Uterus (tissue), 4 donors: ENCODE measurements around the gene ASTN2. TPM values are rescaled to one million over a fixed set of nuclear protein-coding genes. Genes with fewer than 3 reads are reported as not detected.

Experiments used
- DNase-seq, 2 donors: peaks; one replicate each; pipeline ENCODE4 v3.0.0-alpha.2; 2019 to 2020
- H3K27ac ChIP-seq, 2 donors: fragments of 200-600 bp; sonication (generic); 1 replicate in 1 of 2; 2 replicates in 1 of 2; pipeline ENCODE4 v1.5.1; 2016 to 2018
- H3K27me3 ChIP-seq, 2 donors: fragments of 200-600 bp; sonication (generic); one replicate each; pipeline ENCODE4 v1.5.1; 2018 to 2019; ENCODE audit warnings: control low read depth in 1 of 2
- H3K36me3 ChIP-seq, 2 donors: fragments of 200-600 bp; sonication (generic); one replicate each; pipeline ENCODE4 v1.5.1; 2019; ENCODE audit warnings: control low read depth in 1 of 2
- H3K4me1 ChIP-seq, 2 donors: fragments of 200-600 bp; sonication (generic); one replicate each; pipeline ENCODE4 v1.5.1; 2018 to 2019; ENCODE audit warnings: control low read depth in 1 of 2
- H3K4me3 ChIP-seq, 2 donors: fragments of 200-600 bp; sonication (generic); 1 replicate in 1 of 2; 2 replicates in 1 of 2; pipeline ENCODE4 v1.5.1; 2018 to 2019; ENCODE audit warnings: mild to moderate bottlenecking in 1 of 2
- H3K9me3 ChIP-seq, 2 donors: fragments of 200-600 bp; sonication (generic); one replicate each; pipeline ENCODE4 v1.5.1; 2019; ENCODE audit warnings: control low read depth in 1 of 2
- POLR2A ChIP-seq, 2 donors: fragments of 450-650 bp; IDR thresholded peaks; one replicate each; pipeline ENCODE4 v1.6.1; 2016; ENCODE audit warnings: antibody characterized with exemption in 2 of 2, mild to moderate bottlenecking in 1 of 2, moderate library complexity in 1 of 2
- intact Hi-C: fragments of 100-400 bp; cut with DNase I; formaldehyde crosslinking; loops from one replicate; pipeline ENCODE4 v1.15.1; 2023; ENCODE audit warnings: low total_unique reads
- total RNA-seq, 4 donors: library from RNA; depleted of rRNA in 3 of 4; stranded (reverse); fragments of >200 nt in 3 of 4; gene quantifications; one replicate each; pipeline versions ENCODE4 v1.1.0 to v1.2.4, GENCODE V29; 2014 to 2023
- TF ChIP-seq, protein P1 (sequence below), 4 experiments: fragments of 200-600 bp in 2 of 4; fragments of 450-650 bp in 2 of 4; sonication (generic) in 2 of 4; IDR thresholded peaks; one replicate each; pipeline ENCODE4 v1.5.1; 2016 to 2019; ENCODE audit warnings: antibody characterized with exemption in 4 of 4, mild to moderate bottlenecking in 2 of 4, moderate library complexity in 1 of 4
- donor health status: DM: yes; HTN: yes; CAD: no.

ASTN2 gene
- total RNA-seq, 4 donors from 2014 or later, result 1.8 to 8.6 (median 6.7) TPM

DNA sequence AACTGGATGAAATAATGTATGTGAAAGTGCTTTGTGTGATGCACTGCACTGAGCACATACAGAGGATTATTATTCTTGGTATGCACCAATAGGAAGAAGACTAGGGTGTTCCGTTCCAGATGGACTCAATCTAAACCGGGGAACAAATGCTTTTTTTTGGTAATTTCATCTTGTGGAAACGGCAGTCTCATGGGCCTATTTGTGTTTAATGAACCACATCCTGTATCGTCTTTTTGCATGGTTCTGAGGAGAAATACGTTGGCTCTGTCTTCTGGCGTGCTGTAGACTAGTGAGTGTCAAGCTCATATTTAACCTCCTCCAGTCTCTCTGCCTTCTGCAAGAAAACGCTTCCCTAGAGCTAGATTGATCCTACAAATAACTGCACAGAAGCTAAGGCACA, 697.7 kb downstream of the ASTN2 start:
- H3K9me3 ChIP-seq, result no peaks in the 10 kb centered on the region
- H3K27ac ChIP-seq, result no peak overlapping the region
- no peak for DNase-seq
- H3K4me3 ChIP-seq, result no peak overlapping the region
- TF ChIP-seq, protein P1, sequence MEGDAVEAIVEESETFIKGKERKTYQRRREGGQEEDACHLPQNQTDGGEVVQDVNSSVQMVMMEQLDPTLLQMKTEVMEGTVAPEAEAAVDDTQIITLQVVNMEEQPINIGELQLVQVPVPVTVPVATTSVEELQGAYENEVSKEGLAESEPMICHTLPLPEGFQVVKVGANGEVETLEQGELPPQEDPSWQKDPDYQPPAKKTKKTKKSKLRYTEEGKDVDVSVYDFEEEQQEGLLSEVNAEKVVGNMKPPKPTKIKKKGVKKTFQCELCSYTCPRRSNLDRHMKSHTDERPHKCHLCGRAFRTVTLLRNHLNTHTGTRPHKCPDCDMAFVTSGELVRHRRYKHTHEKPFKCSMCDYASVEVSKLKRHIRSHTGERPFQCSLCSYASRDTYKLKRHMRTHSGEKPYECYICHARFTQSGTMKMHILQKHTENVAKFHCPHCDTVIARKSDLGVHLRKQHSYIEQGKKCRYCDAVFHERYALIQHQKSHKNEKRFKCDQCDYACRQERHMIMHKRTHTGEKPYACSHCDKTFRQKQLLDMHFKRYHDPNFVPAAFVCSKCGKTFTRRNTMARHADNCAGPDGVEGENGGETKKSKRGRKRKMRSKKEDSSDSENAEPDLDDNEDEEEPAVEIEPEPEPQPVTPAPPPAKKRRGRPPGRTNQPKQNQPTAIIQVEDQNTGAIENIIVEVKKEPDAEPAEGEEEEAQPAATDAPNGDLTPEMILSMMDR (IDR thresholded peaks at IDR 0.05), result no peak
- no peak for TF ChIP-seq POLR2A (IDR thresholded peaks at IDR 0.05)
- no peaks in the 10 kb centered on the region for H3K4me1 ChIP-seq
- H3K27me3 ChIP-seq, result no peaks in the 10 kb centered on the region
- no peaks in the 10 kb centered on the region for H3K36me3 ChIP-seq
- intact Hi-C loops, result no loop called here

DNA sequence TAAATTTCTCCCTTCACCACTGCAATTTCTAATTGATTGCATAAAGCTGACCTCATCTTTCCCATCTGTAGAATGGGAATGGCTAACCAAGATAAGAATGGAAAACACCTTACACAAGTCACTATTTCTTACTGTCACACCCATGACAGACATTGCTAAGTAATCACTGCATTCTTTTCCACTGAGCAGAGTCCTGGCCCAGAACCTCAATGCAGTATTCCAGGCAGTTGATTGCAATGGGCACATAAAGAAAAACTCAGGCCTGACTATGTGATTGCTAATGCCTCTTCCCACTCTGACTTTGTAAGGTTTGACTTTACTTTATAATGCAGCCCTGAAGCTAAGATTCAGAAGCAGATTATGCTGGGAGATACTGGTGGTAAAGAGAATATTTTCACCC, 698.4 kb downstream of the ASTN2 start:
- no peak for DNase-seq
- Histone ChIP-seq H3K9me3 (no peaks in the 10 kb centered on the region), H3K27me3 (no peaks in the 10 kb centered on the region), H3K36me3 (no peaks in the 10 kb centered on the region), H3K4me1 (no peaks in the 10 kb centered on the region), H3K4me3 (no peak overlapping the region), H3K27ac (no peak overlapping the region)
- no peak for TF ChIP-seq POLR2A (IDR thresholded peaks at IDR 0.05)
- TF ChIP-seq, protein P1 (IDR thresholded peaks at IDR 0.05), result no peak
- intact Hi-C loops, result no loop called here

DNA sequence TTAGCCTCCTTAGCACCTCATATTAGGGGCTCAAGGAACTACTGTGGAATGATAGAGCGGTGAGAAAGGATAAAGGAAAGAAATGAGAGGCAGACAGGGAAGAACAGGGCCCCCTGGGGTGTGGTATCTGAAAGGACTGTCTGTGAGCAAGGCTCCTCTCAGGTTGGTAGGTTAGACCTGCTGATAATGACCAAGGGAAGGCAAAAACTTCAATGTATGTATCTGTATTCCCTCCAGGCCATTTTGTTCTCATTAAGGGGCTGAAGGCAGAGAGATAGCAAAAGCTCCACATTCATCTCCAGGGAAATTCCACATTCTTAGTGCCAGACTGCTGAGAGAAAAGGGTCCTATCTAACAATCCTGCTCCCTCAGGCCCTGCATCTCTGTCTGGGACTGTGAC, 699.1 kb downstream of the ASTN2 start:
- Histone ChIP-seq H3K27me3 (no peaks in the 10 kb centered on the region), H3K4me1 (no peaks in the 10 kb centered on the region), H3K27ac (no peak overlapping the region), H3K36me3 (no peaks in the 10 kb centered on the region), H3K9me3 (no peaks in the 10 kb centered on the region), H3K4me3 (no peak overlapping the region)
- no peak for DNase-seq
- TF ChIP-seq, protein P1 (IDR thresholded peaks at IDR 0.05), result no peak
- TF ChIP-seq POLR2A (IDR thresholded peaks at IDR 0.05), result no peak
- intact Hi-C loops, result no loop called here

GRCh38 chr9:116713271-116713670, 701.6 kb downstream of the ASTN2 start:
- H3K27me3 ChIP-seq, result no peaks in the 10 kb centered on the region
- TF ChIP-seq, protein P1 (IDR thresholded peaks at IDR 0.05), result no peak
- TF ChIP-seq POLR2A (IDR thresholded peaks at IDR 0.05), result no peak
- no peak overlapping the region for H3K27ac ChIP-seq
- H3K4me1 ChIP-seq, result no peaks in the 10 kb centered on the region
- H3K4me3 ChIP-seq, result no peak overlapping the region
- no peaks in the 10 kb centered on the region for H3K9me3 ChIP-seq
- DNase-seq, result no peak
- H3K36me3 ChIP-seq, result no peaks in the 10 kb centered on the region
- intact Hi-C loops, result no loop called here

GRCh38 chr9:116712781-116713180, 702.1 kb downstream of the ASTN2 start:
- Histone ChIP-seq H3K4me3 (no peak overlapping the region), H3K27me3 (no peaks in the 10 kb centered on the region), H3K36me3 (no peaks in the 10 kb centered on the region), H3K9me3 (no peaks in the 10 kb centered on the region), H3K4me1 (no peaks in the 10 kb centered on the region), H3K27ac (no peak overlapping the region)
- intact Hi-C loops, result no loop called here
- no peak for DNase-seq
- TF ChIP-seq, protein P1 (IDR thresholded peaks at IDR 0.05), result no peak
- no peak for TF ChIP-seq POLR2A (IDR thresholded peaks at IDR 0.05)
